Measurements from ENCODE around the gene CD36. TPM values are rescaled to one million over a fixed set of nuclear protein-coding genes. Genes with fewer than 3 reads are reported as not detected.

Gene CD36
- total and polyA plus RNA-seq, 3 donors from 2014 or later: 5.6 to 19.8 (median 12.8) TPM

DNA sequence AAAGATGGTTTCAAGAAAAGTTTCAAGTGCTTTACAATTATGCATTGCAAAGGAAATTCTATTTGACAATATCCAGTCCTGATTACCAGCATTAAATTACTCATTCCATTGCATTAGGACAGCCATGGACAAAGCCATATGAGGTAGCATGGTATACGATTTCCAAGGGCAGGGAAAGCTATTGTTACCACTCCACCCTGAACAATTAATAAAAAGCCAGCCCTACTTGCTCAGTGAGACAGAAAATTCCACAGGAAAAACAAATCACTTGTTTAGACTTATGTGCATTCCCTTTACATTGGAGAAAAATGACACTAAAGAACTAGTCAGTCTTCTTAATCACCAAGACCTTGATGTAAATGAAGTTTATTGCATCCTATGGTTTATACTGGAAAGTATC lies 5.6 kb downstream of the CD36 start:
- Histone ChIP-seq H3K36me3 (ENCODE audit: low read depth, missing control alignments) (no peaks in the 10 kb centered on the region), H3K4me3 (no peak overlapping the region), H3K4me1 (no peaks in the 10 kb centered on the region), H3K27me3 (no peaks in the 10 kb centered on the region), H3K9me3 (no peaks in the 10 kb centered on the region), H3K27ac (no peak overlapping the region)
- TF ChIP-seq POLR2A (IDR thresholded peaks at IDR 0.05): no peak
- DNase-seq: no peak
- intact Hi-C loops (cut with DNase I; ENCODE audit: low total_unique reads): no loop called here
- 88 to 91% methylated on average over 1 of the region's 1 CpG for WGBS, 2 donors

DNA sequence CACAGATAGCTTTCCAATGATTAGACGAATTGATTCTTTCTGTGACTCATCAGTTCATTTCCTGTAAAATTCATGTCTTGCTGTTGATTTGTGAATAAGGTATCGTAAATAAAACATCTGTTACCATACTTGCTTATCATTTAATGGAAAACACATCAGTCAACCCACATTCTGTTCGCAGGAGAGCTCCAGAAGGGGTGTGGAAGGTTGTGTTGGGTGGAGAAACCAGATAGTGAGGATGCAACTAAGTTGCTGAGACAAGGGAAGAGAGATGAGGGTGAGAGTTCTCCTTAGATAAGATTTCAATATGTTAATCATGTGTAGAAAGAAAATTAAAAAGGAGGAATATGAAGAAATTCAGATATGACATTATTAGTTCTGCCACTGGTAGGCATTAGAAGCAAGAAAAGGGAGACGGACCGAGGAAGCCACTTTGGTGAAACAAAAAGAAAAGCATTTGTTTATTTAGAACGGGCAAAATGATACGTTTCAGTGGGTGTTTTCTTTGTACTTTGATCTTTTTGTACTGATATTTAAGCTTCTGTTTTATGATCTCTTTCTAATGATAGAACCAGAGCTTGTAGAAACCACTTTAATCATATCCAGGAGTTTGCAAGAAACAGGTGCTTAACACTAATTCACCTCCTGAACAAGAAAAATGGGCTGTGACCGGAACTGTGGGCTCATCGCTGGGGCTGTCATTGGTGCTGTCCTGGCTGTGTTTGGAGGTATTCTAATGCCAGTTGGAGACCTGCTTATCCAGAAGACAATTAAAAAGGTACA lies 7.8 kb downstream of the CD36 start:
- H3K36me3 ChIP-seq (ENCODE audit: low read depth, missing control alignments): no peaks in the 10 kb centered on the region
- intact Hi-C loops (cut with DNase I; ENCODE audit: low total_unique reads): no loop called here
- DNase-seq: no peak
- TF ChIP-seq, protein P1, sequence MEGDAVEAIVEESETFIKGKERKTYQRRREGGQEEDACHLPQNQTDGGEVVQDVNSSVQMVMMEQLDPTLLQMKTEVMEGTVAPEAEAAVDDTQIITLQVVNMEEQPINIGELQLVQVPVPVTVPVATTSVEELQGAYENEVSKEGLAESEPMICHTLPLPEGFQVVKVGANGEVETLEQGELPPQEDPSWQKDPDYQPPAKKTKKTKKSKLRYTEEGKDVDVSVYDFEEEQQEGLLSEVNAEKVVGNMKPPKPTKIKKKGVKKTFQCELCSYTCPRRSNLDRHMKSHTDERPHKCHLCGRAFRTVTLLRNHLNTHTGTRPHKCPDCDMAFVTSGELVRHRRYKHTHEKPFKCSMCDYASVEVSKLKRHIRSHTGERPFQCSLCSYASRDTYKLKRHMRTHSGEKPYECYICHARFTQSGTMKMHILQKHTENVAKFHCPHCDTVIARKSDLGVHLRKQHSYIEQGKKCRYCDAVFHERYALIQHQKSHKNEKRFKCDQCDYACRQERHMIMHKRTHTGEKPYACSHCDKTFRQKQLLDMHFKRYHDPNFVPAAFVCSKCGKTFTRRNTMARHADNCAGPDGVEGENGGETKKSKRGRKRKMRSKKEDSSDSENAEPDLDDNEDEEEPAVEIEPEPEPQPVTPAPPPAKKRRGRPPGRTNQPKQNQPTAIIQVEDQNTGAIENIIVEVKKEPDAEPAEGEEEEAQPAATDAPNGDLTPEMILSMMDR (IDR thresholded peaks at IDR 0.05): no peak
- TF ChIP-seq POLR2A (IDR thresholded peaks at IDR 0.05): no peak
- H3K27ac ChIP-seq: no peak overlapping the region
- no peaks in the 10 kb centered on the region for H3K4me1 ChIP-seq
- 82 to 91% methylated on average over 9 of the region's 9 CpGs for WGBS, 2 donors
- no peak overlapping the region for H3K4me3 ChIP-seq
- H3K27me3 ChIP-seq: no peaks in the 10 kb centered on the region
- H3K9me3 ChIP-seq: no peaks in the 10 kb centered on the region

DNA sequence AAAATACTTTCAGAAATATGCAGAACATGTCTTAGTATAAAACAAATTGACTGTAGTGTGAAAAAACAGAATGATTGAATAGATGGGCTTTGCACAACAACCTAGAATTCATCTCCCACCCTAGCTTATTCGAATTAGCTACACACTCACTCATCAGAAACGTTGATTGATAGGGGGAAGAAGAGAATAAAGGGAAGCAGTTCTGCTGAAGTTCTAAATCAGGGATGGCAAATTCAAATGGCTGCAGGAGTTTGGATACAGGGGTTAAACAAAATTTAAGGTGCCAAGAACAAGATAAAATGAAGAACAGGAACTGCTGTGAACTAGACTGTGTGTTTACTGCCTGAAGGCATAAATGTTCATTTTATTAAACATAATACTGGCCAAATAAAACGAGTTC lies 9.0 kb downstream of the CD36 start:
- H3K27me3 ChIP-seq: no peaks in the 10 kb centered on the region
- no peaks in the 10 kb centered on the region for H3K9me3 ChIP-seq
- no peak overlapping the region for H3K27ac ChIP-seq
- WGBS, 2 donors: 69% methylated on average over 3 of the region's 3 CpGs
- TF ChIP-seq, protein P1 (IDR thresholded peaks at IDR 0.05): no peak
- TF ChIP-seq POLR2A (IDR thresholded peaks at IDR 0.05): no peak
- no peaks in the 10 kb centered on the region for H3K4me1 ChIP-seq
- intact Hi-C loops (cut with DNase I; ENCODE audit: low total_unique reads): no loop called here
- H3K36me3 ChIP-seq (ENCODE audit: low read depth, missing control alignments): no peaks in the 10 kb centered on the region
- DNase-seq: no peak
- no peak overlapping the region for H3K4me3 ChIP-seq

DNA sequence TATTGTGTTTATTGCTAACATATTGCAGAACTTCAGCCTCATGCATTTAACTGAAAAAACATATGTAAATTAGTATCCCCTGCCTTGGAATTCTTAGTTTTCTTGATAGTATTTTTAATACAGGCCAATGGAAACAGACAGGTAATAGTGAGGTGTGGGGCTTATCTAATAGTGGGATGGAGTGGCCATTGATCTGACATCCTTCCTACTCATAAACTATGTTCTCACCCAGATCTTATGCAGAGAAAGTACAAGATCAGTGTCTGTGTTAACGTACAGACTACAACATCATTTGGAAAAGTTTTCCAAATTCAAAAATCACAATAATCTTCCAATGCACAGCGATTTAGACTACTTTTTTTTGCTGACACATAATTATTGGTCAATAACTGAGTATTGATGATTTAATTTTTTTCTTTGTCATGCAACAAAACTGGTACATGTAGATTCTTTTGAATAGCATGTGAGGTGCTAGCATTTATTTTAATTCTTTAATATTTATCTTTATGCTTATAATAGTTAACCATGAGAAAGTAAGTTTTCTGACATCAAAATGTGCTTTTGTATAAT lies 9.7 kb downstream of the CD36 start:
- no peak overlapping the region for H3K4me3 ChIP-seq
- intact Hi-C loops (cut with DNase I; ENCODE audit: low total_unique reads): no loop called here
- no peak for DNase-seq
- H3K36me3 ChIP-seq (ENCODE audit: low read depth, missing control alignments): no peaks in the 10 kb centered on the region
- H3K27me3 ChIP-seq: no peaks in the 10 kb centered on the region
- TF ChIP-seq, protein P1 (IDR thresholded peaks at IDR 0.05): no peak
- TF ChIP-seq POLR2A (IDR thresholded peaks at IDR 0.05): no peak
- no peaks in the 10 kb centered on the region for H3K9me3 ChIP-seq
- H3K27ac ChIP-seq: no peak overlapping the region
- no peaks in the 10 kb centered on the region for H3K4me1 ChIP-seq
- whole genome bisulfite sequencing, 2 donors: 89 to 91% methylated on average over 2 of the region's 2 CpGs

DNA sequence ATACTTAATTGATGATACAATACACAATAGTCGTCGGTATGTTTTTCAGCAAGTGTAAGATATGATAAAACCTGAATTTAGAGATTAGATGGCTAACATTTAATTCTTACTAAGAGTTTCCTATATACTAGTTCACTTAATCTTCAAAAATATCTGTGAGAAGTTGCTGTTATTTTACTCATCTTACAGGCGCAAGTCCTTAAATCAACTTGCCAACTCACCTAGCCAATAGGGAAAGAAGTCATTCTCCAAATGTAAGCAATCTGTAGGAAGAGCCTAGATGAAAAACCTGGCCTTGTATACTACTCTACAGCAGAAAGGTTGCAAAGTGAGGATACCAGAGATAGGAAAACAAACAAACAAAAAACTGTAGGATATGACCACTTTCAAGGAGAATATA lies 10.6 kb downstream of the CD36 start:
- Histone ChIP-seq H3K36me3 (ENCODE audit: low read depth, missing control alignments) (no peaks in the 10 kb centered on the region), H3K27me3 (no peaks in the 10 kb centered on the region), H3K27ac (no peak overlapping the region), H3K4me3 (no peak overlapping the region), H3K9me3 (no peaks in the 10 kb centered on the region), H3K4me1 (no peaks in the 10 kb centered on the region)
- WGBS, 2 donors: 86 to 90% methylated on average over 3 of the region's 3 CpGs
- TF ChIP-seq, protein P1 (IDR thresholded peaks at IDR 0.05): no peak
- no peak for TF ChIP-seq POLR2A (IDR thresholded peaks at IDR 0.05)
- no peak for DNase-seq
- intact Hi-C loops (cut with DNase I; ENCODE audit: low total_unique reads): no loop called here

All from testis (tissue), 3 donors.